GM18909 (cell line): ENCODE data around the gene HSBP1L1.
A peak's percentile ranks its signal among the peaks of the same experiment; 100 is the strongest.

ENCODE experiments used
- ATAC-seq: cut with Tn5 transposase; IDR thresholded peaks from one replicate; pipeline ENCODE4 v1.9.1; 2021; ENCODE audit warnings: mild to moderate bottlenecking; ENCODE audit not compliant: unreplicated experiment, poor library complexity

Gene HSBP1L1

DNA sequence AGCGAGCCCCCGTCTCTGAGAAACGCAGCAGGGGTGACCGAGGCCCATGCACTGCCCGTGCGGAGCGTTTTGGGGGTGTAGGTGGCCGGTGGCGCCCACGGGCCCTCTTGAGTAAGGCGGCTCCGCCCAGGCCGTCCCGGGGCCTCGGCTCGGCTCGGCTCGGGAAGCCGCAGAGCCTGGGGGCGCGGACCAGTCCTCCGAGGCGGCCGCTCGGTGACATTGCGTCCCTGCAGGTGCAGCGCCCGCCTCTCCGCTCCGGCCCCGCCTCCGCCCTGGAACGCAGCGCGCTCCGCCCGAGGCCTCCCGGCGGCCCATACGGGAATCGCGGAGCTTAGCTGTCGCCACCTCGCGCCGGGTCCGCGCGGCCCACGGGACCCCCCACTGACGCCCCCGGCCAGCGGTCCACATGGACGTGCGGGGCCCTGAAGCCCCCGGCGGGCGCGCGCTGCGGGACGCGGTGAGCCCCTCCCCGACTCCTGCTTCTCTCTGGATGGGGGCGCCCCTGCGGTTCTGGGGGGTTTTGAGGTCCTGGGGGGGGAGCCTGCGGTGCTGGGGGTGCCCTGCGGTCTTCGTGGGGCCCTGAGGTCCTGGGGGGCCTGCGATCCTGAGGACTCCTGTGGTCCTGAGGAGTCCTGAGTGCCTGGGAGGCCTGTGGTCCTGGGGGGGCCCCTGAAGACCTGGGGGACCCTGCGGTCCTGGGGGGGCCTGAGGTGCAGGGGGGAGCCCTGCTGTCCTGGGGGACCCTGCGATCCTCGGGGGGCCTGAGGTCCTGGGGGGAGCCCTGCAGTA, at the start of gene HSBP1L1:
TSS of gene HSBP1L1 (plus strand) at position 314 of the 789 bp plus-strand sequence. CDS start at position 407, 93 bp downstream.
- ATAC-seq = peak; percentile 78

DNA sequence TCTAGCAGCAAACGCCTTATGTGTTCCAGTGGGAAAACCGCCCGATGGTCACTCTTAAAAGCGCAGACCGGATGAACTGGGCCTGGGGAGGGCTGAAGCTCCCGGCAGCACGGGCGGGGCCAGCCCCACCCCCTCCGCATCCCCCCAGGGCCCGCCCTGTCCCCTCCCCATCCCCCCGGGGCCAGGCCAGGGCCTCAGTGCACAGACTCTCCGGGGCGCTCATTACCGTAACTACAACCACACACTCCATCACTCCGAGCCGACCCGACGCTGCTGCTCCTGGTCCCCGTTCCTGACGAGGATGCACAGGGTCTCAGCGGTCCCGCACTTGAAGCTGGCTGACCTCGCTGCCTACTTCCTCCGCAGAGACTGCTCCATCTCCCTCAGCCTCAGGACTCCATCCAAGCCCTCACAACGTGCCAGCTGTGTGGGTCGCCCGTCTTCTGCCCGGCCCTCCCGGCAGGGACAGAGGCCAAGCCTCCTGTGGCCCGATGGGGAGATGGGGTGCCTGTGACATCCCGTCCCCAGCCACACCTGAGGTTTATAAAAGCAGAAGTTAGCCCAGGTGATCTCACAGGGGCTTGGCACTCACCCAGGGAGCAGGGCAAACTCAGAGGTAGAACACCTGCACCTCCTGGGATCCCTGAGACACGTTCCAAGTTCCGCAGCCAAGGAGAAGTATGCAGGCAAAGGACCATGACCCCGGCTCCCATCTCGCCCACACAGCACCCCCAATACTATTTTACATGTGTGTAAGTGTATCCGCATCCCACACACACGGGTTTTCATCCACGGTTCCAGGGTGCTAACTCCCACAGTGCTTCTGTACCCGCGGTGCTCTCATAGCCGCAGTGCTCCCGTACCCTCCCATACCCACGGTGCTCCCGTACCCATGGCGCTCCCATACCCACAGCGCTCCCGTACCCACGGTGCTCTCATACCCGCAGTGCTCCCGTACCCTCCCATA, 49.0 kb upstream of the HSBP1L1 start:
- no peak for ATAC-seq

DNA sequence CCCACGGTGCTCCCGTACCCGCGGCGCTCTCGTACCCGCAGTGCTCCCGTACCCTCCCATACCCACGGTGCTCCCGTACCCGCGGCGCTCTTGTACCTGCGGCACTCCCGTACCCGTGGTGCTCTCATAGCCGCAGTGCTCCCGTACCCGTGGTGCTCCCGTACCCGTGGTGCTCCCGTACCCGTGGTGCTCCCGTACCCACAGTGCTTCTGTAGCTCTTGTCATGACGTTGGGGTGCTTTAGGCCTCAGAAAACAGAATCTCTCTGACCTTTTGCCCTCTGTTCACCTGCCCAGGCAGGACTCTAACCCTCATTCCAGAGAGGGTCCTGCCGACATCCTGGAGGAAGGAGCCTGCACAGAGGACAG, 48.3 kb upstream of the HSBP1L1 start:
- no peak for ATAC-seq

DNA sequence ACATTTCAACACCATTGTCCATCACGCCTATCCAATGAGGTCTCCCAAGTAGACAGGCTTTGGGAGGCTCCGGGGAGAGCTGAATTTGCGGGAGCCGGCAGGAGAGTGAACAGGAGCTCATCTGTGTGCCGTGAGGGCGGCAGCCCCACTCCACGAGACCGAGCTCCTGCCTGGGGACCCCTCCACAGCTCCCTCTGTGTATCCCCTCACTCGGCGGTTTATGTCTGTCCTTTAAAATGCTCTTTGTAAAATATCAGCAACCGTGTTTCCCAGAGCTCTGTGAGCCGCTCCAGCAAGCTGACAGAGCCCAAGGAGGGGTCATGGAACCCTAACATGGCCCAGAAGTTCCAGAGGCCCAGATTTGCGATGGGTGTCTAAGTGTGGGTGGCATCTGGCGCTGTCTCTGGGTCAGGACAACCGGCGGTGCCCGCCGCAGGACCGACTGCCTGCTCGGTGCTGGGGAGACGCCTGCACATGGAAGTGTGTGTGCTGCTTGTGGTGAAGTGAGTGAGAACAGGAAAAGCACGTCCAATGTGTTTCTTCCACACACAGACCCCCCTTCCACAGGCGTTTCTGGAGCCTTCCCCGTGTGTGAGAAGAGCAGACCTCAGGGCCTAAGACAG, 47.8 kb upstream of the HSBP1L1 start:
- no peak for ATAC-seq

DNA sequence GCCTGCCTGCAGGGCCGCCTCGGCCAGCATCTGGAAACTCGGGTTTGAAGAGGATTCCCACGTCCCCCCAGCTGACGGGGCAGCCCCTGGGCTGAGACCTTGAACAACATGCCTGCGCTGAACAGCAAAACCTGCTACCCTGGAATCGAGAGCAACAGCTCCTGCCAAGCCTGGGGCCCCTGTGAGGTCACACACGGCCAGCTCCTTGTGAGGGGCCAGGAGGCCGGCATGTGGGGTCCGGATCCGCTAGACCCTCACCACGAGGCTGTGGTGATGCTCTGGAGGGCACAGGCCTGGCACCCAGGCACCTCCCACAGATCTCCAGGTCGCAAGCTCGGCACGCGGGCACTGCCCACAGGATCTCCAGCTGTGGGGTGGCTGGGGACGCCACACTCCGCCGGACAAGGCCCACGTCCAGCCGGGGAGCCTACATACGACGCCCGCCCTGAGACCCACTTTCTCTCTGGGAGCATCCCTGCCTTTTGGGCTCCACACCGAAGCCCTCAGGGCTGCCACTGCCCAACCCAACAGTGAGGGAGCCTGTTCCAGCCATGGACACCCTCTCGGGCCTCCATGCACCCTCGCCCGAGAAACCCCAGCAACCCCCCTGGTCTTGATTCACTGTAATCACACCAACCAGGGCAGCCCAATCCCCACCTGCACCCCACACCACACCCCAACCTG, 47.1 kb upstream of the HSBP1L1 start:
- ATAC-seq = no peak

DNA sequence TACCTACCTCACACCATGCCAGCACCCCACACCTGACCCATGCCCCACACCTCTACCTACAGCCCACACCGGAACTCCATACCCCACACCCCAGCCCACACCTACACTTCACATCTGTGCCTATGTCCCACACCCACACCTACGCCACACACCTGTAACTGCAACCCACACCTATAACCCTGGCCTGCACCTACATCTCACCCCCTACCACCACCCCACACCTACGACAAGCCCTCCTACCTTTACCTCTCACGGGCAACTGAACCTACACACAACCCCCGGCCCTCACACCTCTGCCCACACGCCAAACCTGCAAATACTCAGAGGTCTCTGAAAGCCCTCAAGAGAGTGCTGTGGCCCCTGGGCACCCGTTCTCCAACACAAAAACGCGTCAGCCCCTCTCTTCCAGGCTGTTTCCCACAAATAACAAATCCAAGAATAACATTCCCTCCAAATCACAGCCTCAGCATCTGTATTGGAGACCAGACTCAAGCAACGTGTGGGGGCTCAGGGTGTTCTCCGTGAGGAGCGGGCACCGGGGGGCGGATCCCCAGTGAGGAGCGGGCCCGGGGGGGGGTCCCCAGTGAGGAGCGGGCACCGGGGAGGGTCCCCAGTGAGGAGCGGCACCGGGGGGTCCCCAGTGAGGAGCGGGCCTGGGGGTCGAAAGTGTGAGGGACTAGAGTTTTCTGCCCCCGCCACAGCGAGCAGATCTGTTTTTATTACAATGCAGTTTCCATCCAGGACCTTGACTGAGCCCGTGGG, 46.4 kb upstream of the HSBP1L1 start:
- ATAC-seq = no peak

DNA sequence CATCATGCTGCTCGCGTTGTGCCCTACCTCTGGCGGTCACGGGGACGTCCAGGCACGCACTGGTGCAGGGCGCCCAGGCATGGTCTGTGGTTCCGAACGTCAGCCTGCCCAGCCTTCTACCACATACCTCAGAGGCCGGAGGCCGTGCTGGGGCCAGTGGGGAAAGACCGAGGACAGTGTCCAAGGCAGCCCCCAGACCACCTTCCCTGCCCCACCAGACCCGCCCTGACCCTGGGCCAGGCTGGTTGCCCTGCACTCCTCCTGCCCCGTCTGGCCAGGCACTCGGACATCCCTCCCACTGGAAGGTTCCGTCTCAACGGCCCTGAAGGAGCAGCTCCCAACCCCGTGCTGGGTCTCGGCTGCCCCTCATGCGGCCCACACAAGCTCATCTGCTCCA, 45.8 kb upstream of the HSBP1L1 start:
- ATAC-seq = no peak

DNA sequence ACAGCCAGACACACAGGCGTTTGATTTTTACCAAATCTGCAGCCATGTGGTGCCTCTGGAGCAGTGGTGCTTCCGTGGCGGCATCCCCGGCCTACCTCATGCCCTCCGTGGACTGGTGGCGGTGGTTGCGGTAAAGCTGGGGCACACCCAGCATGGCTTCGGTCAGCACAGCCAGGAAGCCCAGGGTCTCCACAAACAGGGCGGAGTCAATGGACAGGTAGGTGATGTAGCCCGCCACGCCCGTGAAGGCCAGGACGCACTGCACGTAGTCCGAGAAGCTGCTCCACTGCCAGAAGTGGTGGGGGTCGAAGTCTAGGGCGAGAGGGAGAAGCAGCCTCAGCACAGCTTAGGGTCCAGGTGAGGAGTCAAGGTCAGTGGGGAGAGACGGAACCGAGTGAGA, 45.4 kb upstream of the HSBP1L1 start:
- ATAC-seq = no peak

DNA sequence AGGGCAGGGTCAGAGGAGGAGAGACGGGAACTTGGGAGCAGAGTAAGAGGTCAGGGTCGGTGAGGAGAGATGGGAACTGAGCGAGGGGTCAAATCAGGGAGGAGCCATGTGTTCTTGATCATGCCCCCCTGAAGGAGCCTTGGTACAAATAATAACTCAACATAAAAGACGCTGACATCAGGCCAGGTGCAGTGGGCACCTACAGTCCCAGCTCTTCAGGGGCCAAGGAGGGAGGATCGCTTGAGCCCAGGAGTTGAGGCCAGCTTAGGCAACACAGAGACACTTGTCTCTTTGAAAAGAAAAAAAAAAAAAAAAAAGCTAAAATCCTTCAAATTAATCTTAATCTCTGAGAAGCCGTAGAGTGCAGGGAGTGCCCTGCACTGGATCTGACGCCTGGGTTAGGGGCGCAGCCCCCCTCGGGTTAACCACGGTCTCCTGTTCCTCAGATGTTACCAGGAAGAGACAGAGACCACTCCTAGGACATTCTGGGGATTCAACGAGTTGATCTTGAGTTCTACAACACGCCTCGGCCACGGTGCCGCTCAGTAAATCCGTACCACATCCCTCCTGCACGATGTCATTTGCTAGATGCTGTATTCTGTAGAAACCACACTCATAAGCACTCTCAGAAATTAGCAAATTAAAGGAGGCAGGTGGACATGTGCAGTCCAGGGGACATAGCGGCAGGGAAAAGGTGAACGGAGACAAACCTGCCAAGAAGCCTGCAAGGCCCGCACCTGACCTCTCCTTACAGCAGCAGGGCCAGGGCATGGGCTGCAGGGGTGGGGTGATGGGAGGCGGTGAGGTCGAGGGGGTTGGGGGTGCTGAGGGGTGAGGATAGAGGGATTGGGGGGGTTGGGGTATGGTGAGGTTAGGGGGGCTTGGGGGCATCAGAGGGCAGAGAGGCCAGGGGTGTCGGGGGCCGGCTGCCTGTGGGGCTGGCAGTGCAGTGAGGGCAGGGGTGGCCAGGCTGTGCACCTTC, 42.2 kb upstream of the HSBP1L1 start:
- no peak for ATAC-seq

DNA sequence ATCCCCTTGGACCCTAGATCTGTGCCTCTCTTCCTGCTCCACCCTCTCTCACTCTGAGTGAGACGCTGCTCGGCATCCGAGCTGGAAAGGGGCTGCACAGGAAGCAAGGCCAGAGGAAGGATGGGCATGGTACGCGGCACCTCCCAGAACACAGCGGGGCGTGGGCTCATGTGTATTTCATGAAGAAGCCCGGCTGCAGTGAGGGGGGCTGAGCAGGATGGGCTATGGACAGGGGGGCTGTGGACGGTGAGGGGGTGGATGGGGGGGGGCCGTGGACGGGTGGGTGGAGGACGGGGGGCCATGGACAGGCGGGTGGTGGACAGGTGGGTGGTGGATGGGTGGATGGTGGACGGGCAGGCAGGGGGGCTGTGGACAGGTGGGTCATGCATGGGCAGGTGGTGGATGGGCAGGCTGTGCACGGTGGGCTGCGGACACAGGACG, 41.5 kb upstream of the HSBP1L1 start:
- no peak for ATAC-seq

DNA sequence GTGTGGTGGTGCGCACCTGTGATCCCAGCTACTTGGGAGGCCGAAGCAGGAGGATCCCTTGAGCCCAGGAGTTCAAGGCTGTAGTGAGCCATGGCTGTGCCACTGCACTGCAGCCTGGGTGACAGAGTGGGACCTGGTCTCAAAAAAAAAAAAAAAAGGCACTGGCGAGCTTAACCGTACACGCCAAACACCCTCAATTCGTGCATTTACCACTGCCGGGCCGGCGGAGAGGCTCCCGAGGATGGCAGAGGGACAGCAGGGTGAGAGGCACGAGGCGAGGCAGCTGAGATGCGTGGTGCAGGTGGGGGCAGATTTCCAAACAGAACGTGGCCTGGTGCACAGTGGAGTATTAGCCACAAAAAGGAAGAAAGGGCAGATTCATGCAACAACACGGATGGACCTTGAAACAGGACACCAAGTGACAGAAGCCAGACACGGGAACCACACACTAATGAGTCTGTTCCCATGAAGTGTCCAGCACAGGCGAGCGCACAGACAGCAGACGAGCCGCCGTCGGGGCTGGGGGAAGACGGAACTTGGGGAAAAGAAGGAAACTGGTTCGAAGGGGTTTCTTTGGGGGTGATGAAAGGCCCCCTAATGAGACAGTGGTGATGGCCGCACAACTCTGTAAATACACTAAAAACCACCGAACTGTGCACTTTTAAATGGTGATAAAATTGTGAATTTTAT, 40.4 kb upstream of the HSBP1L1 start:
- no peak for ATAC-seq

DNA sequence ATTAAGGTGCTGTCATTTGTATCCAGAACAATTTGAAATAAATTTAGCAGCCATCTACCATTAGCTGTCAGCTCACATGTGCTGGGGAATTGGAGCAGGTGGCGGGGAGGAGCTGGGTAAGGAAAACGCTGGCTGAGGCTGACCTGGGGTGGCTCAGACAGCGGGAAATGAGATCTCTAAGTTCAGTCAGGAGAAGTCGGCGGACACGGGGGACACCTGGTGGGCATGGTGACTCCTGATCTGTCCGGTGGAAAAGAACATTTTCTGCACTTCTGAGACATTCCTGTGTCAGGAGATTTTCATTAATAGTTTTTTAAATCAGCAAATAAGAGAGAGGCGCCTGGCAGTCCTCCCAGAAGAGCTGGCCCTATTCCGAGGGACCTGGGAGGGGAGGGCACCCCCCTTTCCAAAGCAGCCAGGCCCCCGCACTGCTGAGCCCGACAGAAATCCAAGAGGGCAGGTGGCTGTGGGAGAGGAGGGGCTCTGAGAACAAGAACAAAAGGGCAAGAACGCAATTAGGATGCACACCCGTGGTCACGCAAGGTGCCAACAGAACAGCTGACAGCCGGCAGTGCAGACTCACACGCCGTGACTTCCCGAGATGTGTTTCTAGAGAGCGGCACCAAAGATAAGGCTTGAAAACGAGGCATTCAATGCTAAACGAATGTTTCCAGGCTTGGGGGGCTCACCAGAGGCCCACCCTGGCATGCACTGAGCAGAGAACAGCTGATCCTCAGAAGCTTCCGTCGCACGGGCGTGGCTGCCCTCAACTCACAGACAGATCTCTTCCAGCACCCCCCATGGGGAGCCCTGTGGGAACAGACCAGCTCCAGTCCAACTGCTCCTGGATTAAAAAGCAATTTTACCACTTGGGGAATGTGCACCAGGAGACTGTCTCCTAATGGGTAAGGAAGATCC, 39.4 kb upstream of the HSBP1L1 start:
- no peak for ATAC-seq

DNA sequence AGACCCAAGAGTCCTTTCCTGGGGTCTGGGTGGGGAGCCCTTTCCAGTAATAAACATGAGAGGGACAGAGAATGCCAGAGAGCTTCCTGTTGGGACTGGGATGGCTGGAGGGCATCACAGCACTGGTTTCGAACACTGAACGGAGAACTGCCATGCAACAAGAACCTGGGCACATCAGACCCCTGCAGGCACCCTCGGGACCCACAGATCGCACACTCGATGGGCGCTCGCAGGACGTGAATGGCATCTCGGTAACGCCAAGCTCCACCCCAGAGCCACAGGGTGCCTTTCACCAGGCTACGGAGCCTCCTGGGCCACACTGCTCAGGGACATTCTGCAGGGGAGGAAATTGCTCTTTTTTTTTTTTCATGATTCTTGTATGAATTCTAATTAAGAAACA, 38.1 kb upstream of the HSBP1L1 start:
- ATAC-seq = no peak

DNA sequence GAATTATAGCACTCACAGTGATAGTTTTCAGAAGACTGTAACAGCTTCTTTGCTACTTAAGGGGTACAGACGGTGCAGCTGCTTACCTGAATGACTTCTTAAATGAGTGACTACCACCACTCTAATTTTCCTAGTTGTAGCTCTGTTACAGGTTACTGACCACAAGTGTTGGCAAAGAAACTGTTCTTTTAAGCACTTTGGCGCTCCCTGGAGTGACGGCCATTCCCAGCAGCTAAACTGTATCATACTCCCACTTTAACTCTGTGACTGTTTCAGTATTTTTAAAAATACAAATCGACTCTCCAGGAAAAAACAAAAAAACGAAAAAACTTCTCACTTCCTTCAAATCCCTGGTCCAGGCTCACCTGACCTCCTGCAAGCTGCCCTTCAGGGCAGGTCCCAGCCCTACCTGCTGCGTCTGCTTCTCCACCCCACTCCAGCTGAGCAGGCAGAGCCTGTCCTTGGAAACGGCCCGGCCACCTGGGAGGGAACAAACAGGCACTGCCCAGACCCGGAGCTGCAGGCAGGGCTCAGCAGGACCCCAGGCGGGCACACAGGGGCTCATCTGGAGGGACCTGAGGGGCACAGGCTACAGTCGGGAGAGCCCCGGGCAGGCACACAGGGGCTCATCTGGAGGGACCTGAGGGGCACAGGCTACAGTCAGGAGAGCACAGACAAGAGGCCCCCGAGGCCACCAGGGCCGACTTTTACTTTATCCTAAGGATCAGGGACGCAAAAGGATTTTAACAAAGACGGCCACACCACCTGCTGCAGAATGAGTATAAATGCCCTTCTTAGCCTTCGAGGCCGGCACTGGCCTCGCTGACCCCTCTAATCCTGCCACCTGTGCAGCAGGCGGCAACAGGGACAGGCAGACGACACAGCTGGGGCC, 37.5 kb upstream of the HSBP1L1 start:
- no peak for ATAC-seq

DNA sequence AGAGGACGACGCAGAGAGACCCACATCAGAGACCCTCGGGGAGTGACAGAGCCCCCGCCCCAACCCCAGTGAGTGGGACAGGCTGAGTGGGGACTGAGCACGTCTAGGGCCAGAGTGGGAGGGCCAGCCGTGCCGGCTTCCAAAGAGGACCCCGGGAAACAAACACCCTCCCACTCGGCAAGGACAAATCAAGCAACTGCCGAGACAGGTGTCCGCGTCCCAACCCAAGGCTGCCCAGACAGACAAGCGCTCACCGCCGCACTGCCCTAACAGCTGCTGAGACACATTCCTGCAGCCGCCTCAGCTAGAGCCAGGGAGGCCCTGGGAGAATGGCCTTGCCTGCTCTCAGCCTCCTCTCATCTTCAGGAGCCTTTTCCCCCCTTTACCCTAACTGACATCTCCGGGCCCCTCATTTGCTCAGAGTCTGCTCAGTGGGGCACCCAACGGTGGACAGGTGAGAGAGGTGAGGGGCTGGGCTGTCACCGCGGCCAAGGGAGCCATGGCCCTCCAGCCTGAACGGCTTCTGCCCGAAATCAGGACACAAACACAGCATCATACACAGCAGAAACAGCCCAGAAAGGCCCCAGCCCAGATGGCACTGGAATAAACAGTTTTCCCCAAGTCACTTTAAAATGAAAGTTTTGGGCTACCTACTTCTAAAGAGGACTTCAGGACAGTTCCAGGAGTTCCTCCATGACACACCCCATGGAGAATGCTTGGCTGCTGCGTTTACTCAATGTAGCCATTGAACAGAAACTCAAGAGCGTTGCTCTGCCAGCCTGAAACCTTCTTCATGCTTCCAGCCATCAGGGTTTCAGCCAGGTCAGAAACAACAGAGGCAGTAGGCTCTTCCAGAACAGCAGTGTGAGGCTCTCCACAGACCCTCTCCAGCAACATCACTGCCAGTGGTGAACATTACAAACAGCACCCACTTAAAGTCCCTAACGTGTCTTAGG, 36.6 kb upstream of the HSBP1L1 start:
- no peak for ATAC-seq
